ENCODE results near the gene TMEM43. TPM values are rescaled to one million over a fixed set of nuclear protein-coding genes. Genes with fewer than 3 reads are reported as not detected.

Gene TMEM43
- total and polyA plus RNA-seq, 2 of the 13 experiments (the other 11 are each of a cell fraction or from before 2014, with no cell fraction given), result 48.9 to 50.5 TPM

GRCh38 chr3:14125193-14126016 is 553 bp downstream of the TMEM43 start (continued):
- TF ChIP-seq FIP1L1 (IDR thresholded peaks at IDR 0.05; ENCODE audit: borderline replicate concordance, insufficient read depth, low read depth, low read length), result no peak
- TF ChIP-seq SRF (IDR thresholded peaks at IDR 0.05; ENCODE audit: low read depth, low read length), result no peak
- no peak for TF ChIP-seq MAZ (IDR thresholded peaks at IDR 0.05; ENCODE audit: borderline replicate concordance, low read depth, low read length)
- TF ChIP-seq MAZ (CRISPR knock-in tag; IDR thresholded peaks at IDR 0.05; ENCODE audit: low read depth), result no peak; the same call in 1 of the 2 replicates
- no peak for TF ChIP-seq DMTF1 (CRISPR knock-in tag; IDR thresholded peaks at IDR 0.05)
- TF ChIP-seq SNAPC2 (CRISPR knock-in tag; IDR thresholded peaks at IDR 0.05), result no peak
- no peak for TF ChIP-seq ZNF33B (CRISPR knock-in tag; IDR thresholded peaks at IDR 0.05)
- TF ChIP-seq ZNF142 (CRISPR knock-in tag; IDR thresholded peaks at IDR 0.05), result no peak; the same call in 1 of the 2 replicates
- no peak for TF ChIP-seq HES4 (CRISPR knock-in tag; IDR thresholded peaks at IDR 0.05; ENCODE audit: borderline replicate concordance)
- TF ChIP-seq ETS1 (CRISPR knock-in tag; IDR thresholded peaks at IDR 0.05), result no peak
- TF ChIP-seq RCOR2 (CRISPR knock-in tag; IDR thresholded peaks at IDR 0.05), result no peak
- TF ChIP-seq REST (IDR thresholded peaks at IDR 0.05; ENCODE audit: borderline replicate concordance in 1 of 2, low read depth in 1 of 2, low read length in 2 of 2), result peak; percentile 84 to 94
- TF ChIP-seq THAP7 (CRISPR knock-in tag; IDR thresholded peaks at IDR 0.05), result no peak
